Globus pallidus (tissue), 1 donor: ENCODE measurements around the gene PTPRN2.

ENCODE experiments used
- DNase-seq: peaks from one replicate; pipeline ENCODE4 v3.0.0-alpha.2; 2015; ENCODE audit warnings: low spot score

Gene PTPRN2

DNA sequence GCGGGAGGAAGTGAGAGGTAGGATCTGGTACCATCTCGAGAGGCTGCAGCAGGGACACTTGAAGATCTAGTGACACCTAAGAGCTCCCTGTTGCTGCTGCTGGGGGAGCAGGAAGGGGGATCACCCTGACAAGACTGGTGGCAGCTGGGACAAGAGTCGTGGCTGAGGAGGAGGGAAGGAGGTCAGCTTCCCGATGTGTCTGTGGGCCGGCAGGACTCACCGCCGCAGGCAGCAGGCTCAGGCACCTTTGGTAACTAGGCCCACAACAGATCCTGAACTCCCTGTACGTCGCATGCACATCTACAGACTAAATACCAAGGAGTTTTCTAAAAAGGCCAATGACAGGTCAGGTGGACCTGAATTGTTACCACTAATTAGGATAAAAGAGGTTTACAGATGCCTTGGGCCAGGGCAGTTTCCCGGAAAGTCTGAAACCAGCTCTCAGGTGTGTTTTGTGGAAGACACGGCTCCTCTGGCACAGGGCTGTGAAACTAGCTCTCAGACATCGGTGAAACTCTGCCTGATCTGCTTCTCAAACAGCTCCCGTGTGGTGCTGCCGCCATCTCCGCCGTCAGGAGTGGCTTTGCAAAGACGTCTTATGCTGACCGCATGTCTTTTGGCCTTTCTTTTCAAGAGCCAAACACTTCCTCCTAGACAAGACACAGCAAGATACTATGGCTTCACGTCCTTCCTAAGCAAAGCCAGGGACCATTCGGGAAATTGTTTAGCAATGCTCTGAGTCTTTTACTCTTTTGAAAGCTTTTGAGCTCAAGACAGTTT, 609.7 kb downstream of the PTPRN2 start:
- no peak for DNase-seq

DNA sequence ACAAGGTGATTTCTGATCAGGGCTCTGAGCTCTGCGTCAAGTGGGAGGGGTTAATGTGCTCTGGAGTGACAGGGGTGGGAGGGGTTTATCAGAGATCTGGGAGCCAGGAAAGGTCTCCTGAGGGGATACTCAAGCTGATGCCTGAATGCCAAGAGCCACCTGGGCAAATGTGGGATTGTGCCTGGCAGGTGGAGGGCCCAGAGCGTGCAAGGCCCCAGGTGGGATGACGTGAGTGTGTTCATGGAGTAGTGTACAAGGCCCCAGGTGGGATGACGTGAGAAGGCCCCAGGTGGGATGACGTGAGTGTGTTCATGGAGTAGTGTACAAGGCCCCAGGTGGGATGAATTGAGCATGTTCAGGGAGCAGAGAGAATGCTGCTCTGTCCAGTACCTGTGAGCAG, 610.3 kb downstream of the PTPRN2 start:
- DNase-seq: no peak

DNA sequence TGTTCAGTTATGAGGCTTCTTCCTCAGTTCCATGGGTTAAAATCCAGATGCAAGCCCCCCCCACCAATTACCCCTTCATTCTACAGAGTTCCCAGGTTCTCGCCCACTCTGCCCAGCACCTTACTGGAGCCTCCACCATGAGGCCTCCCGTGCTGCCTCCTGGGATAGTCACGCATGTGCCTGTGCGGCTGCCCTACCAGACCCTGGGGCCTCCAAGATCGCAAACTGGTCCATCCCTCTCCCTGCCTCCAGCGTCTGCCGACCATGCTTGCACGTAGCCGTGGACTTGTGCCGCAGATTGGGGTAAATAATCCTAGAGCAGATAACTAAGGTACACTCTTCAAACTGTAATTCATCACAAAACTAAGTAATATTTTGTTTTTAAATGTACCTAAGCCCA, 611.2 kb downstream of the PTPRN2 start:
- DNase-seq: no peak

DNA sequence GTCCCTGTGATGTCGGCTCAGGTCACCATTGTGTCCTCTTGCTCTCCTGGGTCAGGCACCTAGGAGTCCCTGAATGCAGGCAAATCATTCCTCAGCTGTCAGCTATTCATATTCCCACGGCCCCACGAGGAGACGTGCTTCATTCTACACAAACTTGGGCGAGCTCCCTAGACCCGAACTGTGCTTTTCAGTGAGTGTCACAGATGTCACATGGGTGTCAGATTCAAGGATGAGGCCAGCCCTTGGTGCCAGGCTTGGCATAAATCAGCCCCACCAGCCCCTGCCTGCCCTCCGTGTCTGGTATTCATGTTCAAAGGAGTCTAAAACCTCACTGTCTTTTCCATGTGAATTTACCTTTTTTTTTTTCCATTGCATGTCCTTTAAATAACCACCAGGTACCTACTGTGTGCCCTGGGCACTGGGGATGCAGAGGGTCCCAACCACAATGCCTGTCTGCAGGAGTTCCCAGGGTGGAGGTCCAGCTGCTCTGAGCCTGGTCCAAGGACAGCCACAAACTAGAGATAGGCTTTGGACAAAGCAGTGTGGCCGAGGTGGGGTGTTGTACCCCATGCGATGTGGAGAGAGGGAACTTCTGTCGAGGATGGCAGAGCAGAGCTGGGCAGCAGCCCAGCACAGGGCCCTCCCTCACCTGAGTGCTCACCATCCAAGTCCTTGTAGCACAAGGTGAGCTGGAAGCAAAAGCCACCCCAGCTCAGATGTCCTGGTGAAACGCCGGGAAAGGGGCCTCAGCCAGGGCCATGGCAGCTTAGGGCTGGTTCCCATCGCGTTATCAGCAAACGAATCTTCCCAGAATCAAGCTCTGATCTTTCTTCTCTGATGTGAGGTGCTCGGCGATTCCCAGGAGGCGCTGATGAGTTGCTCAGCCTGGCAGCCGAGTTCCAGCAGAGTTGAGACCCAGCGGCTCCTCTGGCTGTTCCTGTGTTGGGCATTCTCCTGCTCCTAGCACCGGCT, 611.9 kb downstream of the PTPRN2 start:
- no peak for DNase-seq

DNA sequence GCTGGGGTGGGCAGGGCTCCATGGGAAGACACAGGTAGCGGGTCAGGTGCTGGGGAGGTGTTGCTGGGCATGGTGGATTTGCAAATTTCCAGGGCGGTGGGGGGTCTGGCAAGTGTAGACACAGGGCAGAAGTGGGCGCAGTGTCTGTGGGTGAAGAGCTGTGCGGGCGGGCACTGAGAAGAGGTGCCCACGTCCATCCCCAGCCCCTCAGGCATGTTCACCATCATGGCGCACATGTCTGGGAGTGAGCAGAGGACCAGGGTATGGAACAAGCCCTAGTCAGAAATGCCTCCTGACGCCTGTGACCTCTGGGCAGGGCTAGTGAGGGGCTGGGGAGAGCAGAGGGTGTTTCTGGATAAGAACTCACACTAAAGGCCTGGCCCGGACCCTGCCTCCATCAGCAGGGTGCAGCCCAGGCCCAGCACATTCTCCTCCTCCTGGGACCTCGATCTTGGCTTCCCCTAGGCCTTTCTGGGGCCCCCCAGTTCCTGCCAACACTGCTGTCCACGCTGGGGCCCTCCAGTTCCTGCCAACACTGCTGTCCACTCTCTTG, 612.9 kb downstream of the PTPRN2 start:
- DNase-seq: no peak

DNA sequence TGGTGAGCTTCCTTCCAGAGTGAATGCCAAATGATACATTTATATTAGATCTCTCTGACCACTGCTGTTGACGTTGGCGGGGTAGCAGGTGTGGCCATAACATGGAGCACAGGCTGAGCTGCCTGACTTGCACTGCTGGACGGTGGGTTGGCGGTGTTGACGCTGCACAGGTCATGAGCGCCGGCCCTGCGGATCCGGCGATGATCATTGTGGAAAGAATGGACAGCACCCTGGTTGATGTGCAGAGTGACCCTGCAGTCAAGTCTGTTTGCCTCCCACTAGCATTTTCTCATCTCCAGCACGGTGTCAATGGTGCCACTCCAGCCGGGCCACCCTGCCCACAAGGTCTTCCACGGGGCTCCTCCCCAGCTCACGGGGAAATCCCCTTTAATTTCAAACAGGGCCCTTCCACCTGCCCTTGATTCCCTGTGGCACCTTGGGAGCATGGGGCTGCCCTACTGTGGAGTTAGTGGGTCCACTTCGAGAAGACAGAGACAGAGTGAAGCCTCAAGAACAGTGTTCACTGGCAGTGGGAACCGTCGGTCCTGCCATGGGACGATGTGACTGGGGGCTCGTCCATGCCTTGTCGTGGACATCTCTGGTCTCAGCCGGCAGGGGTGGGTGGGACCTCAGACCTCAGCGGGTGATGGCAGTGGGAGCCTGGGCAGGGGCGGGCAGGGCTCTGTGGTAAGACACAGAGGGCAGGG, 613.5 kb downstream of the PTPRN2 start:
- DNase-seq: no peak

DNA sequence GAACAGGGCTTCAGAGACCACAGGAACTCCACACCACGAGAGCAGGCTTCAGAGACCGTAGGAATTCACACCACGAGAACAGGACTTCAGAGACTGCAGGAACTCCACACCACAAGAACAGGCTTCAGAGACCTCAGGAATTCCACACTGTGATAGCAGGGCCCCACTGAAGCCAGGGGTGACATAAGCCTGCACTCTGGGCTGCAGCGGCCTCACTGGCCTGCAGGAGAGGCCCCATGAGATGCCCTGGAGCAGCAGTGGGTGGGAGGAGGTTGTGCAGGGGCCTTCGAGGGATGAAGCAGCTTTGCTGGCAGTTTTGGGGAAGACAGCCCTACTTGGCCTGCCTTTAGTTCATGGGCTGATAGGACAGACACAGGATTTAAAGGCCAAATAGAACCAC, 614.7 kb downstream of the PTPRN2 start:
- DNase-seq: no peak

DNA sequence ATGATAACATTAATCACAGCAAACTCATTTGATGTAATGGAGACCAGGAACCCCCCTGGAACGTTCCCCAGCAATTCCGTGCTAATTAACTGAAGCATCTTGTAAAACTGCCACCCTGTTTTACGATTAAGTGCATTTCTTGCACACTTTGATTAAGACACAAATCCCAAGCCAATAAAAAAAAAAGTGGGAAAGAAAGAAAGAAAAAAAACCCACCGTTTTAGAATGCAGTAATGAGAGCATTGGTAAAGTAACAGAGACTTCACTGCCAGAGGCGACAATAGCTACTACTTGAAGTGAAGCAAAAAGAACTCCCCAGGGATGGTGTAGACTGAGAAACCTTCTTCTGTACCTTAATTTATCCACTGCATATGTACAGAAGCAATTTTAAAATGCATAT, 616.1 kb downstream of the PTPRN2 start:
- no peak for DNase-seq

DNA sequence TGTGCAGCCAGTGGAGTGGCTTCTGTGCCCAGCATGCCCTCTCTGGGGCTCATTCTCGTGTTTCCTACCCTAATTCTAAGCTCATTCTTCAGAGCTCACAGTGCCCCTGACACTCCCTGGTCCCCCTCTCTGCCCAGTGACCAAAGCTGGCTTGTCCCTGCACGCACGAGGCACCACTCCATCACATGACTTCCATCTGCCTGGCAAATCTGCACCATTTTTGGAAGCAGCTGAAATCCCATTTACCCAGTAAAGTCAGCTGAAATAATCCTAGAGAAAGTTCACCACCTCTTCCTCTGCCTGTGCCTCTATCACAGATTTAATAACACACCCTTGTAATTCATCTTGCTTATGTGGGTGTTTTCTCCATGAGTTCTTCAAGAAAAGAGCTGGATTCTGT, 616.9 kb downstream of the PTPRN2 start:
- DNase-seq: no peak

DNA sequence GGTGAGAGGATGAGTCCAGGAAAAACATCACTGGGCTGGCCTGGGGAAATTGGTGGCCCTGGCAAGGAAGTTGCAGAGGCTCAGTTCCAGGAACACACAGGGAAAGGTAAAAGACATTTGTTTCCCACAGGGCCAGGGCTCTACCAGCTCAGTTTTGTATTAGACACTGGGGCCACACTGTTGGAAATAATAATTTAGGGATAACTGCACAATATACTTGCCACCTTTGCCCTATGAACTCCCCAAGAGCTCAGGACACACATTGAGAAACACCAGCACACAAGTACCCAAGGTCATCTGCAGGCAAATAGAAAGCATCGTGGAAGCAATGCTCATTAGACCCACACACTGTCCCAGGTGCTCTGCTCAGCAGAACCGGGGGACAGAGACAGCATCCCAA, 617.6 kb downstream of the PTPRN2 start:
- no peak for DNase-seq

DNA sequence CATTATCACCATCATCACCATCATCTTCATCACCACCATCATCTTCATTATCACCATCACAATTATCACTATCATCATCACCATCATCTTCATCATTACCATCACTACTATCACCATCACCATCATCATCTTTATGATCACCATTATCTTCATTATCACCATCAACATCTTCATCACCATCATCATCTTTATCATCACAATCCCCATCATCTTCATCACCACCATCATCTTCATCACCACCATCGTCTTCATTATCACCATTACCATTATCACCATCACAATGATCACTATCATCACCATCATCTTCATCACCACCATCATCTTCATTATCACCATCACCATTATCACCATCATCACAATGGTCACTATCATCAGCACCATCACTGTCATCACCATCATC, 621.1 kb downstream of the PTPRN2 start:
- no peak for DNase-seq

DNA sequence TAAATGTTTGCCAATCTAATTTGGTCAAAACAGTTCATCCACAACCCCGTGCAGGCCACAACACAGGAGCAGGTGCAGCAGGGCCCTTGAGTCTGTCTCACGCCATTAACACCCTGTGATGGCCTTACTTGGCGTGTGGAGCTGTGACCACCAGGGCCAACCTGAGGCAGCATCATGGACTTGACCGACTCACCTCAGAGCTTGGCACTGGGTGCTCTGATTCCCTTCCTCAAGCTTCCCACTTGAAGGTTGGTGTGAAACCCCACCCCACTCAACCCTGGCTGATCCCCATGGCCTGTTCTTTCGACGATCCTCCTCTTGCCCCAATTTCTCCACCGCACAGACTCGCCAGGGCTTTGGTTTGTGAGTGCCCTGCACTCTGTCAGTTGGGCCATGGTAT, 623.1 kb downstream of the PTPRN2 start:
- DNase-seq: no peak

DNA sequence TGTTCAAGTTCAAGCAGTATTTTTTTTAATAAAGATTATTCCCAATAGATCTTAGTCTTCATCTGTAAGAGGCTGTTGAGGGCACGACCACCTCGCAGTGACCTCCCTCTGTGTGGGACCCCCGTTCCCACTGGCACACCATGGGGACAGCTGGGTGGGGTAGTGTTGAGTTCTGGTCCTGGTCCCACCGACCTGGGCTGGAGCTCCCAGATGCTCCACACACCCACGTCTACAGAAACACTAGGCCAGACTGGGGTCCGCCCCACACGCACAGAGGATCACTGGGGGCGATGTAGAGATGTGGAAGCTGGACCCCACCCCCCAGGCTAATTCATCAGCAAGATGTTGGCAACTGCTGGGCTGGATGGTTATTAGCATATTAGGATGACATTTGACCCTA, 623.6 kb downstream of the PTPRN2 start:
- DNase-seq: no peak

DNA sequence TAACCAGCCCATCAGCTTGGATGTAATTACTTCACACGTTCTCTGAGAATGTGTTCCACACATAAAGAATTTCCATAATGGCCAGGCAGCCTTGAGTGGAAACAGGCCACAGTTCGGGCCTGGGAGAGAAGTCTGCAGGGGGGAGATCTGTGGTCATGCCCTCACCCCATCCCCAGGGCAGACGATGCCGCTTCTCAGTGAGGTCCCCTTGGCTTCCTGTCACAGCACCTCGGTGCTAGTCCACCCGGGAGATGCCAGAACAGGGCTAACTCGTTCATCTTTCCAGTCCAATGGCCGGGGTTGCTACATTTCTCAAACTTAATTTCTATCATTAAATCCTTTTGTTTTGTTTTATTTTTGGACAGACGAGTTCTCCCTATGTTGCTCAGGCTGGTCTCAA, 624.1 kb downstream of the PTPRN2 start:
- DNase-seq: no peak

DNA sequence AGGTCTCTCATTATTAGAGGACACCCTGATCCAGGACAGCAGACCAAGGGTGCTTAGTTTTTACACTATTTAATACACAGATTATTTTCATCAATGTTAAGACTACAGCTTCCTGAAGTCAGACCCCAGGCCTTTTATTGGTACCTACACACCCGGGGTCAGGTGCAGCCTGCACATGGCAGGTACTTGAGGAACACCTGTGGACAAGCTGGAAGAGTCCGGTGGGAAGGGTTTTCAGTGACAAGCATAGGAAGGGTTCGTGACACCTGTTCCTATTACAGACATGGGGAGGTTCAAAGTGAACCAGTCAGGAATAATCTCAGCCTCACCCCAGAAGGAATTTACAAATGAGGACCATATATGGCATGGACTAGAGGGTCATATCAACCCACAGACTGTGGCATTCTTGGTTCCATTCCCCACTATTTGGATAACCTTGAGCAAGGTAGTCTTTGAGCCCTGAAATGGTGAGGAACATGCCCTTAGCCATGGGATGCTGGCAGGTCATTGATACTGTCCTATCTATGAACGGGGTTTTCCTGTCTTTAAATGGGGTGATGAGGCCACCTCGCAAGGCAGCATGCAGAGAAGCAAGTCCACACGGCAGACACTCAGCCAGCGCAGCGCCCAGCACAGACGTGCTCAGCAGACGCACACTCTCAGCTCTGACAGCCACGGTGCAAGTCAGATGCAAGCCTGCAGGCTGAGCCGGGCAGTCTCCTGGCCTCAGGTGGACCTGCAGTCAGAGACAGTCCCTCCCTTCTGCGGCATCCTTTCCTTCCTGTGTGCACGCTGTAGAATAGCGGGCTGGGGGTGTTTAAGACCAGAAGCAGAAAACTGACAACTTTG, 624.9 kb downstream of the PTPRN2 start:
- DNase-seq: no peak

DNA sequence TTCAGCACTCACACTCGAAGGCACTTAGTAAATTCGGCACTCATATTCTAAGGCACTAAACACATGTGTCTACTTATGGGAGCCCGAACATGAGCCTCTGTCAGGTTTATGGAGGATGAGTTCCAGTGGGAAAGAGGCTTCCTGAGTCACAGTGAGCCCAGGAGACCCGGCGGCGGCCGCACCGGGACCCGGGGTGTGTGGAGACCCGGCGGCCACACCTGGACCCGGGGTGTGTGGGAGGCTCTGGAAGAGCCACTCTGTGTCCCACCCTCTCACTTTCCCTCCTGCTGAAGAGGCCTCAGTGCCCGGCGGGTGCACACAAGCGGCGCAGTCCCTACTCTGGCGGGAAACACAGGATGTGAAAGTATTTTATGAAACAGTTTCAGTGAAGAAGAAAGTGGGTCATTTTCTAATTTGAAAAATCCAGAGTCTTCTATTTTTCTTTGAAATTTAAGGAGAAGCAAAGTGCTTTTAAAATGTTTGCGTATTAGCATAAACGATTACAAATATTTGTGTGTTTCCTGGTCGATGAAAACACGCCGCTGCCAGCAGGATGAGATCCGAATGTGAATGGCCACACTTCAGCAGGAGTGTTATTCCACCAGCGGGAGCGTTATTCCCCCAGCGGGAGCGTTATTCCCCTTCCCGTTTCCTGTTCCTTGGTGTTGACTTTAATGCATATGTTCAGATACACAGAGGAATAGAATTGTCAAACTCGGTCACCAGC, 625.7 kb downstream of the PTPRN2 start:
- no peak for DNase-seq

DNA sequence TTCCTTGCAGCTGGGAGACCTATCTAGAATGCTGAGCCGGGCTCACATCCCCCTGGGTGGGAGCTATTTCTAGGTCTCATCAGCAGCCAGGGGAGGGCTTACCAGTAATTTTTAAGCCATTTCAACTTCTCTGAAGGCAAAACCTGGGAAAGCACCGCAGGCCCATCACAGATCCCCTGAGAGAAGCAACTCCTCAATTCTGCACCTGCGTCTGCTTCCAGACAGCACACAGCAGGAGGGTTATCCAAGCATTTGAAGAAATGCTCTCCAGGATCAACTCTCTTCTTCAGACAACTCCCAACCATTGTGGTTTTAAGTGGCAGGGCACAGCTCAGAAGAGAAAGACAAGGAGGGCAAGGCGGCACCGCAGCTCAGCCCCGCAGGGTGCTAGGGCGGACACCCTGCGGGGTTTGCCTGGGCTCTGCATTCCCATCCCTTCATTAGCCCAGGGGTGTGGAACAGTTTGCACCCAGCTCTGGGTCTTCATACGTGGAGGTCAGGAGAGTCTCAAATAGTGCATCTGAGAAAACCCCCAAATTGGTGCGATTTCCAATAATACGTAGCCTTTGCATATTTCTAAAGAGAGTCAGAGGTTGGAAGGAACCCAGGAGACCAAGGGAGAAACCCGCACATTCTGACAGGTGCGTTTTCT, 632.1 kb downstream of the PTPRN2 start:
- no peak for DNase-seq

DNA sequence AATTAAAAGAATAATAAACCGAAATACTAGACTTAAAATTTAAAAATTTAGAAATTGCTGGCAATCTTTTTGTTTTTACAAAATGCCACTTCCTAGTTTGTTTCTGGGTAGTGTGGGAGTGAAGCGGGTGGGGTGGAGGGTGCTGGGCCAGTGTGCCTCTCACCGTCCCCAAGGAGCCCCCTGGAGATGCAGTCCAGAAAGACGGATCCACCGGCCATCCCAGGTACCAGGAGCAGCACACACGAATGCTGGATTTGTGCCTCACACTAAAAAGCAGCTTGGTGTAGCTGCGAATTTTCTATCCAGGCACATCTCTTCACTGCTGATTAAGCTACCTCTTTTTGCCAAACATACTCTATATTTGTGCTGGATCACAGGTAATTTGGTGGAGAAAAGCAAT, 632.7 kb downstream of the PTPRN2 start:
- no peak for DNase-seq

DNA sequence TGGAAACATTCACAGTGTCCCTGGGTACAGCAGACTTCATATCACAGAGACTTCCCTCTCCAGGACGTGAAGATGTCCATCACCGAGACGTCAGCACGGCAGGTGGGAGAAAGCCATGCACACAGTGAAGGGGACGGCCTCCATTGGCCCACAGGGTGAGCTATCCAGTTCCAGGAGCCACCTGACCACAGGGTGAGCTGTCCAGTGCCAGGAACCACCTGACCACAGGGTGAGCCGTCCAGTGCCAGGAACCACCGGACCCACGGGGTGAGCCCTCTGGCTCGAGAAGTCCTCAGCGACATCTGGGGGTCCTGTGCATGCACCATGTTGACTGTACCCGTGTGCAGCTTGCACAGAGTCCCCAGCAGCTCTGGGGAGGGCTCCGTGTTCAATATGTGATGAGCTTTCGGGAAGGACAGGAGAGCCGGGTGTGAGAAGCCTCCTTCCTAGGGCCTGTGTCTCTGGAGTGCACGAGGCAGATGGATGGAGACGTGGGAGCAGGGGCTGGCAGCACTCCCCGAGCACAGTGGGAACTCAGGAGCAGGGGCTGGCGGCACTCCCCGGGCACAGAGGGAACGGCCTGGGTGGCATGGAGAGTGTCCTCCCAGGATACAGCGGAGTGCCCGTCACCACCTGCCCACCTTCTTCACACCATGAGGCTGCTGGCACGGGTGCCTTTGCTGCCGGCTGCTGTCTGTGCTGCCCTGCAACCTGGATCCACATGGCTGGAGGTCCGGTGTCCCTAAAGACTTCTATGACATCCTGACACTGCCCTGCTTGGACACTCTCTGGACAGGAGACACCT, 634.6 kb downstream of the PTPRN2 start:
- no peak for DNase-seq
